ENCODE data around the gene NKAIN1.

The NKAIN1 gene

DNA sequence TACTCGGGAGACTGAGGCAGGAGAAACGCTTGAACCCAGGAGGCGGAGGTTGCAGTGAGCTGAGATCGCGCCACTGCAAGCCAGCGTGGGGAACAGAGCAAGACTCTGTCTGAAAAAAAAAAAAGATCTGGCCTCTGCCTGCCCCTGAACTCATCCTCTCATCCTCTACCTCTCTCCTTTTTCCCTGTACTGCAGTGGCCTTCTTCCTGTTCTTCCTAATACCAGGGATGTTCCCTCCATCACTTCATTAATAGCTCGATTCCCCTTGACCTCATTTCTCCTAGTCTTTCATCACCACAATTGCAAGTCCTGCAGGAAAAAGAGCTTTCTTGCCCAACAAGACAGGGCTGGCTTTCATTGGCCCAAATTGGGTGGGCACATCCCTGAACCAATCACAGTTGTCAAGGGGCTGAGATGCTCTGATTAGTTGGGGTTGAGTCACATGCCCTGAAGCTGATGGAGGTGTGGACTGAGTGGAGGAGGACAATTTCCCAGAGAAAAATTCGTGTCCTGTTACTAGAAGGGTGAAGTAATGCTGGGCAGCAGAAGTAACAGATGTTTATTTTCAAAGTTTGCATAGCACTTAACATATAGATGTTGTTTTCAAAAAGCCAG lies 87.4 kb downstream of the NKAIN1 start:
- no peak overlapping the region for H3K4me3 ChIP-seq (ENCODE audit: low read depth, low read length)
- TF ChIP-seq, protein P1, sequence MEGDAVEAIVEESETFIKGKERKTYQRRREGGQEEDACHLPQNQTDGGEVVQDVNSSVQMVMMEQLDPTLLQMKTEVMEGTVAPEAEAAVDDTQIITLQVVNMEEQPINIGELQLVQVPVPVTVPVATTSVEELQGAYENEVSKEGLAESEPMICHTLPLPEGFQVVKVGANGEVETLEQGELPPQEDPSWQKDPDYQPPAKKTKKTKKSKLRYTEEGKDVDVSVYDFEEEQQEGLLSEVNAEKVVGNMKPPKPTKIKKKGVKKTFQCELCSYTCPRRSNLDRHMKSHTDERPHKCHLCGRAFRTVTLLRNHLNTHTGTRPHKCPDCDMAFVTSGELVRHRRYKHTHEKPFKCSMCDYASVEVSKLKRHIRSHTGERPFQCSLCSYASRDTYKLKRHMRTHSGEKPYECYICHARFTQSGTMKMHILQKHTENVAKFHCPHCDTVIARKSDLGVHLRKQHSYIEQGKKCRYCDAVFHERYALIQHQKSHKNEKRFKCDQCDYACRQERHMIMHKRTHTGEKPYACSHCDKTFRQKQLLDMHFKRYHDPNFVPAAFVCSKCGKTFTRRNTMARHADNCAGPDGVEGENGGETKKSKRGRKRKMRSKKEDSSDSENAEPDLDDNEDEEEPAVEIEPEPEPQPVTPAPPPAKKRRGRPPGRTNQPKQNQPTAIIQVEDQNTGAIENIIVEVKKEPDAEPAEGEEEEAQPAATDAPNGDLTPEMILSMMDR (IDR thresholded peaks at IDR 0.05; ENCODE audit: insufficient read depth, low read length, missing control alignments), result no peak
- CTCF ChIA-PET, result interaction anchor here (0.8 to 3.3 kb wide), 8 partner anchors 10 to 350 kb away, joined by 3 to 18 read pairs (median 5); no protein-coding TSS in a partner anchor
- DNase-seq (ENCODE audit: low read depth, low spot score), result no peak
- POLR2A ChIA-PET, result interaction anchor here (0.6 to 1.3 kb wide), 3 partner anchors 17 to 144 kb away, joined by 3 to 5 read pairs (median 4); partner anchors contain the start of genes SNRNP40 and ZCCHC17

DNA sequence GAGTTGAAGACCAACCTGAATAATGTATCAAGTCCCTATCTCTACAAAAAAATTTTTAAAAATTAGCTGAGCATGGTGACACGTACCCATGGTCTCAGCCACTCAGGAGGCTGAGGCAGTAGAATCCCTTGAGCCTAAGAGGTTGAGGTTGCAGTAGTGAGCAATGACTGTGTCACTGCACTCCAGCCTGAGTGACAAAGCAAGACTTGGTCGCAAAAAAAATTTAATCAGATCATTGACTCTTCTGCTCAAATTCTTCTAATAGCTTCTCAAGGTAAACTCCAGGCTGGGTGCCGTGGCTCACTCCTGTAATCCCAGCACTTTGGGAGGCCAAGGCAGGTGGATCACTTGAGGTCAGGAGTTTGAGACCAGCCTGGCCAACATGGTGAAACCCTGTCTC lies 88.3 kb downstream of the NKAIN1 start:
- ChIA-PET CTCF (interaction anchor here (0.8 to 3.3 kb wide), 7 partner anchors 11 to 349 kb away, joined by 3 to 18 read pairs (median 5); no protein-coding TSS in a partner anchor), POLR2A (no interaction called here)
- TF ChIP-seq, protein P1 (IDR thresholded peaks at IDR 0.05; ENCODE audit: insufficient read depth, low read length, missing control alignments), result no peak
- DNase-seq (ENCODE audit: low read depth, low spot score), result no peak
- H3K4me3 ChIP-seq (ENCODE audit: low read depth, low read length), result no peak overlapping the region

DNA sequence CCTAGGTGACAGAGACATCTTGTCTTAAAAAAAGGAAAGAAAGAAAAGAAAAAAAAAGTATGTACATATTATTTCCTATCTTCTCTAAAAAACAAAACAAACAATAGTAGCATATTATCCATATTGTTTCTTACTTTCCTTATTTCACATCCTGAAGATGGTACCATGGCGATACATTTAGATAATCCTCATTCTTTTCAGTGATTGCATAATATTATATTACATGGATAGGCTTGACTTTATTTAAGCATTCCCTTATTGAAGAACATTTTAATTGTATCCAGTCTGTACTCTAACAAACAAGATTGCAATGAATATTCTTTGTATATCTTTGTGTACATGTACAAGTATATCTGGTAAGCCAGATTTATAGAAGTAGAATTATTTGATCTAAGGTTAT lies 91.3 kb downstream of the NKAIN1 start:
- ChIA-PET POLR2A (no interaction called here), CTCF (interaction anchor here (1.0 kb wide), 1 partner anchor 21 kb away, joined by 3 read pairs; no protein-coding TSS in a partner anchor)
- TF ChIP-seq, protein P1 (IDR thresholded peaks at IDR 0.05; ENCODE audit: insufficient read depth, low read length, missing control alignments), result no peak
- H3K4me3 ChIP-seq (ENCODE audit: low read depth, low read length), result no peak overlapping the region
- no peak for DNase-seq (ENCODE audit: low read depth, low spot score)

DNA sequence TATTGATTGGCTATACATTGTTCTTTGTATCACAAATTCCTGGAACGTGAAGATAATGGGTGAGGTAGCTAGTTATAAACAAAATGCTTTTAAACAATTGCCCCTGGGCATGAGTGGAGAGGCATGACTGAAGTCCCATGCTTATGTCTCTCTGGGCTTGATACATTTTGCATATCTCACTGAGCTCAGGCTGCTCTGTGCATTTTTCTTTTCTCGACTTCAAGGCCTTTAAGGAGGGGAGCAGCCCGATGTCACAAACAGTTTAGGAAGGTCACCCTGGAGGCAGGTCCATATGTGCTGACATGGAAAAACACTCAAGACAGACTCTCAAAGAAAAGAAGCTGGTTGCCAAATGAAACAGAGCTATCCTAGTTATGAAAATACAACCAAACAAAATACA lies 94.0 kb downstream of the NKAIN1 start:
- POLR2A ChIA-PET, result no interaction called here
- CTCF ChIA-PET, result interaction anchor here (0.9 to 1.7 kb wide), 3 partner anchors 9 to 18 kb away, joined by 3 to 6 read pairs (median 4); no protein-coding TSS in a partner anchor
- DNase-seq (ENCODE audit: low read depth, low spot score), result no peak

DNA sequence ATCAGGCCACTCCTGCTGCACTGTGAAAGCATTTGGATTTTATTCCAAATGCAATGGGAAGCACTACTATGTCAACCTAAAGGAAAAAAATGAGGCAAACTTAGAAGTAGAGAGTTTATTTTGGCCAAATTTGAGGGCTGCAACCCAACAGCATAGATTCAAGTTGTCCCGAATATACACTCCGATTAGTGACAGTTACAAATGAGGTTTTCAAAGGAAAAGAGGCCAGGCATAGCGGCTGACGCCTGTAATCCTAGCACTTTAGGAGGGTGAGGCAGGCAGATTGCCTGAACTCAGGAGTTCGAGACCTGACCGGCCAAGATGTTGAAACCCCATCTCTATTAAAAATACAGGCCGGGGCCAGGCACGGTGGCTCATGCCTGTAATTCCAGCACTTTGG lies 95.2 kb downstream of the NKAIN1 start:
- CTCF ChIA-PET, result interaction anchor here (1.7 kb wide), 1 partner anchor 11 kb away, joined by 6 read pairs; no protein-coding TSS in a partner anchor
- no peak for DNase-seq (ENCODE audit: low read depth, low spot score)
- H3K4me3 ChIP-seq (ENCODE audit: low read depth, low read length), result no peak overlapping the region
- POLR2A ChIA-PET, result no interaction called here
- TF ChIP-seq, protein P1 (IDR thresholded peaks at IDR 0.05; ENCODE audit: insufficient read depth, low read length, missing control alignments), result no peak

More for the DNA sequence above, 94.0 kb downstream of the NKAIN1 start:
- TF ChIP-seq, protein P1 (IDR thresholded peaks at IDR 0.05; ENCODE audit: insufficient read depth, low read length, missing control alignments), result no peak
- H3K4me3 ChIP-seq (ENCODE audit: low read depth, low read length), result no peak overlapping the region

DNA sequence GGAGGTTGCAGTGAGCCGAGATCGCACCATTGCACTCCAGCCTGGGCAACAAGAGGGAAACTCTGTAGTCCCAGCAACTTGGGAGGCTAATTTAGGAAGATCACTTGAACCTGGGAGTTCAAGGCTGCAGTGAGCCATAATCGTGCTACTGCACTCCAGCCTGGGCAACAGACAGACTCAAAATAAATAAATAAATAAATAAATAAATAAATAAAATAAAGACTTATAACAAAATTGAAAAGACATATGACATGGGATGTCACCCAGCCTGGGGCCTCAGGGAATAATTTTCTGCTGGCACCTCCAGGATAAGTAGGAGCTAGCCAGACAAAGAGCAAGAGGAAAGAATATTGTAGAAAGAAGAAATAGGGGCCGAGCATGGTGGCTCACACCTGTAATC lies 96.2 kb downstream of the NKAIN1 start:
- no peak overlapping the region for H3K4me3 ChIP-seq (ENCODE audit: low read depth, low read length)
- CTCF ChIA-PET, result interaction anchor here (1.3 kb wide), 1 partner anchor 16 kb away, joined by 3 read pairs; no protein-coding TSS in a partner anchor

More for the DNA sequence above, 96.2 kb downstream of the NKAIN1 start:
- POLR2A ChIA-PET, result no interaction called here
- no peak for DNase-seq (ENCODE audit: low read depth, low spot score)
- TF ChIP-seq, protein P1 (IDR thresholded peaks at IDR 0.05; ENCODE audit: insufficient read depth, low read length, missing control alignments), result no peak
